G401.6 (cell line): ENCODE data around the gene FADS2.

Experiments
- FAIRE-seq: peaks from 2 replicates; lab custom pipeline; 2012; peaks lifted over from hg19 to GRCh38; lab: Jason Lieb, UNC

Gene FADS2

DNA sequence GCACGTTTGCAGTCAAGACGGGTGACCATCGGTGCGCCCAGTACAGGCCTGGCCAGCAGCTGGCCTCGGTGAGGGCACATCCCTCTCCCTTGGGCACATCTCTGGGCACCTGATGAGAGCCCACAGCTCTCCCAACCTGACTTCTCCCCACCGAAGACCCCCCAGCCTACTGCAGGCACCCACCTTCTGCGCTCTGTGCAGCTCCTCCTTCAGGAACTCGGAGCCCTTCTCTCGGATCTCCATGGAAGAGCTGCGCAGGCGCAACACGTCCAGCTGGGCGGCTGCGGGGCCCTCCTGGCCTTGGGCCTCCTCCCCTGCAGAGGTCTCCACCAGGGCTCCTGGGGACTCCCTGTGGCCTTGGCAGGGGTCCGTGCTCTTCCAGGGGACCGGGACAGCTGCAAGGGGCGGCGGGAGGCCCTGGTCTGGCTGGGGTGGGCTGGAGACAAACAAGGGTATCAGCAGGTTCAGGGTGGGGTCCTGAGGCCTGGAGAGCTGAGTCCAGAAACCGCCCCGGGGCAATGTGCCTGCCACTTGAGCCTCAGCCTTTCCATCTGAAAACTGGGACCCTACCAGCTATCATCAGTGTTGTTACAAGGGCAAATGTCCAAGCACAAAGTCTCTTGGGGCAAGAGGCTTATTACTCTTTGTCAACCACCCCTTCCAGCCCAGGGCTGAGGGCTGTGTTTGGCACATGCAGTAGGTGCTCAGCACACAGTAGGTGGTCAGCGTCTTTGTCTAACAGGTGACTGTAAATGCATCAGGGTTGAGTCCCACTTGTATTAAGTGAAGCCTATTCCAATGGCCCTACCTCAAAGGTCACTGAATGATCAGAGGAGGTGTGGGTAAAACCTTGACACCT is 80.0 kb downstream of the FADS2 start:
- FAIRE-seq, result no peak

DNA sequence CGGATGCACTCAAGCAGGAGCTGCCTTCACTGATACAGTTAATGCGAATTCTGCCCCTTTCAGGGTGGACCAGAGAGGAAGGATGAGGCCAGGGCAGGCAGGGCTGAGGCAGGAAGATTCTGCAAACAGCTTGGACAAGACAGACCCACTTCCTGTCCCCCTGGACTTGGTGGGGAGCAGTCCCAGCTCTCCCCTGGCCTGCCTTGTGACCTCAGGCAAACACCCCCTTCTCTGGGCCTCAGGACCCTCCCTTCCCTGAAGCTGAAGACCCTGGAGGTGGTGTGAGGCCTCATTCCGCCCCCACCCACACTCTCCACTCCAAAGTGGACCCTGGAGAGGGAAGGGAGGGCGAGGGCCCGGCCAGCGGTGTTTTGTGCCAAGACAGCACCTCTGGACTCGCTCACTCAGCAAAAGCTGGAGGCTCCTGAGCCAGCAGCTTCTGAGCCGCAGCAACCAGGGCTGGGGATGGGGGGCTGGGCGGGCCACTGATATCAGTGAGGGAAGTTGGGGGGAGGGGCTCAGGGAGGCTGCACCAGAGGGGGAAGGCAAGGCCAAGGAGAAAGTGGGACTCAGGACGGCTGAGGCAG is 80.7 kb downstream of the FADS2 start:
- FAIRE-seq, result no peak

DNA sequence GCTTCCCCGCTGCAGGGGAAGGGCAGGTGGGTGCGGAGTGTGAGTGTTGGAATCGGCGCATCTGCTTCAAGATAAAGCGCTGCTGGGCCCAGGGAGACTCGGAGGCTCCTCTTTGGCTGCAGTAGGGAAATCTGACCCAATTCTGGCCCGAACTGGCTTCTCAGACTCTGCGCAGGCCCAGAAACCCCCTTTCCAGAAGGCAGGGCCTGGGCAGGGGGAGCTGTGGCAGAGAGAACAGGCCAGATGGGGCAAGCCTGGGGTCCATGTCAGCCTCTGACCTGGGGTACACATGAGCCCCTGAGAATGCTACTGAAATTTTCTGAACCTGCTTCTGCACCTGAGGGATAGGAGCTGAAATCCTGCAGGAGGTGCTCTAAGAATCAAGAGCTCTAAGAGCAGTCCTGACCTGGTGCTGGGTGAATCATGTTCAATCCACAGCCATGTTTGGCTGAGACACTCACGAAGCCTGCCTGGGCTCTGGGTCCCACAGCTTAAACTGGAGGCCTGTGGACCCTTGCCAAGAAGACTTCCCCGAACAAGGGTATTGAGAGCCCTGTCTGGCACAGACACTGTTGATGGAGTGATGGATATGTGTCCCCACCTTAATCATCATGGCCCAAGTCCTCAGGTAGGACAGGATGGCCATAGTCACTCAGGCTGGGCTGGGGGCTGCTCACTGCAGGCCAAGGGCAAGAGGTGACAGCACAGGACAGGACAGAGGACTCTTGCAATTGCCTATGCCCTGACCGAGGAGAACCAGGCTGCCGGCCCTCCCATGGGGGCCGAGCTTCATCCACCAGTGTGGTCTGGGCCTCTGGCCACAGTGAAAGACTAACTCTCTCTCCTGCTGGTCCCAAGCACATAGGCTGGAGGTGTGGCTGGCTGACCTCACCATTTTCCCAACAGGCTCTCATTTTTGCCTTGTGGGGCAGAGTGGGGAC is 82.4 kb downstream of the FADS2 start:
- no peak for FAIRE-seq

- FAIRE-seq, result no peak
Observed at GRCh38 chr11:61911128-61911700, 83.1 kb downstream of the FADS2 start.

DNA sequence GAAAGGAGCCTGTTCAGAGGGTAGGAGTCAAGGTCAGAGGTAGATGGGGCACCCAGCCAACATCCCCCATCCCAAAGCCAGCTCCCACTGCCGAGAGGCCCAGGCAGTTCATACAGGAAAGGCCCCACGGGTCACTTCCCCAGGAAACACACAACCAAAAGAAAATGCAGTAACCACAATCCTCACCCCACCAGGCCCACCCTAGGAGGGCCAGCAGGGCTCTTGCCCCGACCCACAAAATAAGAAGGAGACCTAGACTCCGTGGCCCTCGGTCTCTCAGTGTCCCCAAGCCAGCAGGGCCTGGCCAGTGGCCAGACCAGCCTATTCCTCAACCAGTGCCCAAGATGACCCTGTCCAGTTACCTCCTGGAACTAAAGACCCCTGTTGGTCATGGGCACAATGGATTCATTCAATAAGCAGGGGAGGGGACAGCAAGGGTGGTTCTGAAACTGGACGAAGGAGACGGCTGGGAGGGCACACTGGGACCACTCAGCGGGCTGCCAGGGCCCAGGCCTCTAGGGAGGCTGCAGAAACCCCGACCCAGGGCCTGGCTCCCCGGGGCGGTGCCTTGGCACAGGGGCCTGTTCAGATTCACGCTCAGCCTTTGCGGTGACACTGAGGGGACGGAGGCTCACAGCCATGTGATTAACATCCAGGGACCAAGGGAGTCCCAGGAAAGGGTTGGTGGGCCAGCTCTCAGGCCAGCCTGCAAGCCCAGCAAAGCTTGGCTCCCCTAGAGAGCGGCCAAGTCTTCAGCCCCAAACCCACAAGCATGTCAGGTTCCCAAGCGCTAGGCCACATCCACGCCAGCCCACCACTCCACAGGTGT is 83.8 kb downstream of the FADS2 start:
- no peak for FAIRE-seq

DNA sequence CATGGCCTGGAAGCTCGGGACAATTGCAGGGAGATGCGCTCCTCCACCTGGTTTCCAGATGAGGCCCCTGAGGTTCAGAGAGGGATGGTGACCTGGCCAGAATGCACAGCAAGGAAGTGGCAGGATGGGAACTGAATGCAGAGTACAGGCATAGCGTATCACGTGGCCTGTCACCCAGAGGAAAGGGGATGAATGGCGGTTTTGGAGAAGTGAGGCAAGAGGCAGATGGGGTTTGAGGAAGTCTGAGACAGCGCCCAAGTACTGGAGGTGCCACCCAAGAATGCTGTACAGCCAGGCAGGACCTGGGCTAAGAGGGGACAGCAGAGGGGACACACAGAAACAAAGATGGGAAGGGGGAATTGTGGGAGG is 84.4 kb downstream of the FADS2 start:
- no peak for FAIRE-seq

GRCh38 chr11:61912991-61913698 is 85.0 kb downstream of the FADS2 start:
- no peak for FAIRE-seq

DNA sequence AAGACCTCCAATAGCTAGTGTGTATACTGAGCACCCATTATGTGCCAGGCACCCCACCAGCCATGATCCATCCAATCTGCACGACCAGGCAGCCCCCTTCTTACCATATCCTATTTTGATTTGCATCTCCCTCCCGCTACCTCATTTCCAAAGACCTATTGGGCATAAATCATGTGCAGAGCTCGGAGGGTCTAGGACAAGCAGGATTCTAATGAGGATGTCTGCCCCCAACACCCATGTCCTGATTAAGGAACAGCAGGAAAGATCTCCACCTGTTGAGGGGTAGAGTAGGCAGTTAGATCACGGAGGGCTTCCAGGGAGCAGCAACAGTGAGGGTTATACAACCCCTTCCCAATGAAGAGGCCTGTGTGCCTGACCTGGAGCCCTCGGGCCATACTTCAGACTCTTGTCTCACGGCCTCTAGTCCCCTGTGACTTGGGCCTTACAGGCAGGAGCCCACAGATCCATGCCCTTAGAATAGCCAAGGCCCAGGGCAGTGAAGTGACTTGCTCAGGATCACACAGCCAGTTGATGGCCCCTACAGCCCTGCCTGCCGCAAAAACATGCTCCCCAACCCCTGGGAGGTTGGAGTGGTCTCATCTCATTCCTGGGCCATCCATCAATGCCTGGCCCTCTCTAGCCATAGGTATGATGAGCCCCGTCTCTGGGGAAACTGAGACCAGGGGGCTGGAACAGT is 85.7 kb downstream of the FADS2 start:
- FAIRE-seq, result no peak

- FAIRE-seq, result no peak
Observed at GRCh38 chr11:61914471-61915171, 86.5 kb downstream of the FADS2 start.

- FAIRE-seq, result no peak
Observed at GRCh38 chr11:61916737-61917333, 88.7 kb downstream of the FADS2 start.
